Gastroesophageal sphincter (tissue), 4 donors: ENCODE data around the gene HELB. TPM values are rescaled to one million over a fixed set of nuclear protein-coding genes. Genes with fewer than 3 reads are reported as not detected.

Experiments
- ATAC-seq: fragments of 150-250 bp; one replicate; pipeline ENCODE4 v1.9.1; 2016; ENCODE audit warnings: mild to moderate bottlenecking, moderate library complexity
- H3K27ac ChIP-seq, 4 donors: fragments of 200-600 bp; sonication (generic) in 3 of 4; 1 replicate in 3 of 4; 2 replicates in 1 of 4; pipeline ENCODE4 v1.5.1; 2016 to 2019
- H3K27me3 ChIP-seq: fragments of 200-600 bp; sonication (generic); one replicate; pipeline ENCODE4 v1.5.1; 2019
- H3K36me3 ChIP-seq, 2 donors: fragments of 200-600 bp; sonication (generic); one replicate each; pipeline ENCODE4 v1.5.1; 2019; ENCODE audit warnings: control low read depth in 1 of 2
- H3K4me1 ChIP-seq, 3 donors: fragments of 200-600 bp; sonication (generic); 1 replicate in 2 of 3; 2 replicates in 1 of 3; pipeline ENCODE4 v1.5.1; 2016 to 2019; ENCODE audit warnings: control low read depth in 2 of 3
- H3K4me3 ChIP-seq, 2 donors: fragments of 200-600 bp; sonication (generic); one replicate each; pipeline ENCODE4 v1.5.1; 2019; ENCODE audit warnings: mild to moderate bottlenecking in 1 of 2, moderate library complexity in 1 of 2
- H3K9me3 ChIP-seq, 3 donors: fragments of 200-600 bp; sonication (generic); one replicate each; pipeline ENCODE4 v1.5.1; 2017 to 2019; ENCODE audit warnings: control low read depth in 2 of 3
- EP300 ChIP-seq: sonication (generic); formaldehyde crosslinking; IDR thresholded peaks from one replicate; pipeline ENCODE4 v1.6.1; 2017; ENCODE audit warnings: antibody characterized with exemption, mild to moderate bottlenecking
- POLR2A ChIP-seq, 2 donors: fragments of 450-650 bp; IDR thresholded peaks; one replicate each; pipeline ENCODE4 v1.6.1; 2017; ENCODE audit warnings: antibody characterized with exemption in 2 of 2, mild to moderate bottlenecking in 2 of 2, moderate library complexity in 1 of 2
- POLR2AphosphoS5 ChIP-seq: sonication (generic); formaldehyde crosslinking; IDR thresholded peaks from one replicate; pipeline ENCODE4 v1.6.1; 2017; ENCODE audit warnings: antibody characterized with exemption
- WGBS, 2 donors: methylation state at CpG; one replicate each; pipeline ENCODE4 v1.1.5; 2018; ENCODE audit warnings: low coverage in 1 of 2; 5-methylcytosine and 5-hydroxymethylcytosine counted together
- total RNA-seq, 4 donors: library from RNA; depleted of rRNA; stranded (reverse); fragments of >200 nt; gene quantifications; one replicate each; pipeline ENCODE4 v1.1.0, GENCODE V29; 2016
- TF ChIP-seq, protein P1 (sequence below), 4 experiments: fragments of 200-600 bp in 2 of 4; fragments of 450-650 bp in 2 of 4; sonication (generic) in 1 of 4; IDR thresholded peaks; one replicate each; pipeline ENCODE4 v1.5.1; 2017 to 2019; ENCODE audit warnings: antibody characterized with exemption in 4 of 4, mild to moderate bottlenecking in 2 of 4, moderate library complexity in 2 of 4

HELB gene
- total RNA-seq, 4 donors from 2014 or later: 0.78 to 3.0 (median 1.5) TPM

DNA sequence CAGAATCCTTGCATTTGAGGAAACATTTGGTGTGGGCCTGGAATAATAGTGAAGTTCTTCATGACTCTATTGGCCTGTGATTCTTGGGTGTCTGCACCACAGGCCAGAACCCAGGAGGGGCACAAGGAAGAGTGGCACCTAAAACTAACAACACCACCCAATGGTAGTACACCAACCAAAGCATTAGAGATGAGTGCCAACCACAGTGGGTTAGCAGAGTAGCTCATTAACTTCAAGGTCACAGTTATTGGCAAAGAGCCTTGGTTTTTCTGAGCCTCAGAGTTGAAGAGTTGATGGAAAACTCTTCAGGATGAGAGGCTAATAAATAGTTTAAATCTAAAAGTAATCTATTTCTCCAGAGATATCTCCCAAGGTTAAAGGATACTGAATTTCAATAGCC, 57.0 kb downstream of the HELB start:
- TF ChIP-seq POLR2AphosphoS5 (no peak), EP300 (no peak), POLR2A (IDR thresholded peaks at IDR 0.05) (no peak)
- TF ChIP-seq, protein P1, sequence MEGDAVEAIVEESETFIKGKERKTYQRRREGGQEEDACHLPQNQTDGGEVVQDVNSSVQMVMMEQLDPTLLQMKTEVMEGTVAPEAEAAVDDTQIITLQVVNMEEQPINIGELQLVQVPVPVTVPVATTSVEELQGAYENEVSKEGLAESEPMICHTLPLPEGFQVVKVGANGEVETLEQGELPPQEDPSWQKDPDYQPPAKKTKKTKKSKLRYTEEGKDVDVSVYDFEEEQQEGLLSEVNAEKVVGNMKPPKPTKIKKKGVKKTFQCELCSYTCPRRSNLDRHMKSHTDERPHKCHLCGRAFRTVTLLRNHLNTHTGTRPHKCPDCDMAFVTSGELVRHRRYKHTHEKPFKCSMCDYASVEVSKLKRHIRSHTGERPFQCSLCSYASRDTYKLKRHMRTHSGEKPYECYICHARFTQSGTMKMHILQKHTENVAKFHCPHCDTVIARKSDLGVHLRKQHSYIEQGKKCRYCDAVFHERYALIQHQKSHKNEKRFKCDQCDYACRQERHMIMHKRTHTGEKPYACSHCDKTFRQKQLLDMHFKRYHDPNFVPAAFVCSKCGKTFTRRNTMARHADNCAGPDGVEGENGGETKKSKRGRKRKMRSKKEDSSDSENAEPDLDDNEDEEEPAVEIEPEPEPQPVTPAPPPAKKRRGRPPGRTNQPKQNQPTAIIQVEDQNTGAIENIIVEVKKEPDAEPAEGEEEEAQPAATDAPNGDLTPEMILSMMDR (IDR thresholded peaks at IDR 0.05): no peak
- H3K27me3 ChIP-seq: no peaks in the 10 kb centered on the region
- no peak for ATAC-seq
- H3K27ac ChIP-seq: no peak overlapping the region
- H3K9me3 ChIP-seq: no peaks in the 10 kb centered on the region
- no peaks in the 10 kb centered on the region for H3K36me3 ChIP-seq
- H3K4me3 ChIP-seq: no peak overlapping the region
- no peaks in the 10 kb centered on the region for H3K4me1 ChIP-seq

DNA sequence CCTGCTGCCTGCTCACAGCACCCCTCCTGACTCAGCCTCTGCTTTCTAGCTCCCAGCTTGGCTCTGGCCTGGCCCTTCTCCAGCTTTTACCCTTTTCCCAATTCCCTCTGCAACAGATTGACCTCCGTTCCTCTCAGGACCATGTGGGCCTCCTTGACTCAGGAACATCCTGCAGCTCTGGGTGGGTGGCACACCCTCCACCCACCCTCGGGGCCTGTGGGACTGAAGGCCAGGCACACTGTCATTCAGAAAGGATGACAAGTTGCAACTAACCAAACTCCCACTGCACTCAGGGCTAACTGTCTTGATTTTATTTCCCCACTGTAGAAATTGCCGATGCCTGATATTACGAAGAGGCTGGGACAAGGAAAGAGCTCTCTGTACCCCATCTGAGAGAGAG, 59.4 kb downstream of the HELB start:
- WGBS, 2 donors: 94 to 100% methylated on average over 2 to 3 of the region's 4 CpGs
- no peak overlapping the region for H3K27ac ChIP-seq
- no peak for ATAC-seq
- H3K27me3 ChIP-seq: no peaks in the 10 kb centered on the region
- no peak overlapping the region for H3K4me3 ChIP-seq
- TF ChIP-seq, protein P1 (IDR thresholded peaks at IDR 0.05): no peak
- TF ChIP-seq EP300 (no peak), POLR2A (IDR thresholded peaks at IDR 0.05) (no peak)
- no peaks in the 10 kb centered on the region for H3K4me1 ChIP-seq
- no peaks in the 10 kb centered on the region for H3K36me3 ChIP-seq
- no peaks in the 10 kb centered on the region for H3K9me3 ChIP-seq

DNA sequence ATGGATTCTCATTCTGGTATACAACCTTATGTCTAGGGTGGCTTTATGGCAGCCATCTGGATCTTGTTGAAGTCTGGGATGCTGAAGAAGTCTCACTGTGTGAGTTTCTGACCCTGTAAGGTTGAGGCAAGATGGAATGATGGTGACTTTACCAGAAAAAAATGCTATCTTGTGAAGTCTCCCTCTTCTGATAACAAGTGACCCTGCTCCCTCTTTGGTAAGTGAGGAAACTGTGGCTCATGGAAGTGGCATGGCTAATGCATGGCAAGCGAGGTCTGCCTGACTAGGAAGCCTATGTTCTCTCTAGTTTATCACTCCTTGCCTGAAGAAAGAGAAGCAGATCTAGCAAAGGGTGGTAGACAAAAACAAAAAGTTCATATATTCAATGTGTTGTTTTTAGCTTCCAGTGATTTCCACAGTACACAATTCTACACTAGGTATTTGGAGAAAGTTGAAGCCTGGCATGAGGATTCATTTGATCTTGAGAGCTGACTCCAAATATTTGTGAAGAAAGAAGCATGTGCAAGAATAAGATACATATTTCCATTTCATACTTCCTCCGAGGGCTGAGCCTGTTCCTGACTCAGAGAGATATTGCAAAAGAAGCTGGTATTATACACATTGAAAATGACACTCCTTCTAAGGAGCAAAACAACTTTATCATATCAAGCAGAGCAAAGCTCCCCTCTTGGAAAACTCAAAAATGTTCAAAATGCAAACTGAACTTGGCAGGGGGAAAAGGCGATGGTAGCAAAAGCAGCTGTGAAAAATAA, 63.6 kb downstream of the HELB start:
- 76 to 87% methylated on average over 3 of the region's 3 CpGs for WGBS, 2 donors
- Histone ChIP-seq H3K27ac (no peak overlapping the region), H3K9me3 (no peaks in the 10 kb centered on the region), H3K4me1 (no peaks in the 10 kb centered on the region), H3K4me3 (no peak overlapping the region), H3K27me3 (no peaks in the 10 kb centered on the region), H3K36me3 (peaks cover 0 to 13% of the 10 kb centered on the region in 2 donors)
- no peak for ATAC-seq
- TF ChIP-seq EP300 (no peak), POLR2AphosphoS5 (no peak), POLR2A (IDR thresholded peaks at IDR 0.05) (no peak)
- TF ChIP-seq, protein P1 (IDR thresholded peaks at IDR 0.05): no peak

DNA sequence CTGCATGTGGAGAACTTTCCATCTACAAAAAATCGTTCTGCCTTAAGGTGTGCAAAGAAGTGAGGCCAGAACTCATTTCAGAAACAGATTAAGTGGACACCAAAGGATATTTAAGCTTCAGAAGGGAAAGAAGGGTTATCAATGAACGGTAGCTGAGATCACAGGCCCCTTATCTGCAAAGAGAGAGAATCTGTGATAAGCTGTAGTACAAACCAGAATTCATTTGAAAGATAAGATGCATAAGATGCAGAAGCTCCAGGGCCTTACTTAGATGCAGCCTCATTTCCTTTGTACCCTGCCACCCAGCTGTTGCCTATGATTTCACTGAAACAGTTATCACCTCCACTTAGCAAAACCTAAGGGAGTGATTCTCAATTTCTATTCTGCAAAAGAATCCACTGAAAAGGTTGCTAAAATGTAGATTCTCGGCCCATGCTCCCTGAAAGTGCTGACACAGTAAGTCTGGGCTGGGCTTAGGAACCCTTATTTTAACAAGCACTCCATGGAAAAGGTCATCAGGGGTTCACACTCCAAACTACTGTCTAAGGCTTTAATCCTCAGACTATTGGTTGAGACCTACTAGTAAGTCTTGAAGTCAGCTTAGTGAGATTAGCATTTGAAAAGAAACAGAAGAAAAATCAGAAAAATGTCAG, 64.8 kb downstream of the HELB start:
- H3K4me3 ChIP-seq: no peak overlapping the region
- ATAC-seq: no peak
- no peaks in the 10 kb centered on the region for H3K9me3 ChIP-seq
- H3K27ac ChIP-seq: no peak overlapping the region
- no peaks in the 10 kb centered on the region for H3K27me3 ChIP-seq
- H3K4me1 ChIP-seq: no peaks in the 10 kb centered on the region
- H3K36me3 ChIP-seq: peaks cover 0 to 22% of the 10 kb centered on the region in 2 donors
- TF ChIP-seq, protein P1 (IDR thresholded peaks at IDR 0.05): no peak
- TF ChIP-seq EP300 (no peak), POLR2AphosphoS5 (no peak), POLR2A (IDR thresholded peaks at IDR 0.05) (no peak)
- 50 to 58% methylated on average over 1 to 2 of the region's 3 CpGs for WGBS, 2 donors

DNA sequence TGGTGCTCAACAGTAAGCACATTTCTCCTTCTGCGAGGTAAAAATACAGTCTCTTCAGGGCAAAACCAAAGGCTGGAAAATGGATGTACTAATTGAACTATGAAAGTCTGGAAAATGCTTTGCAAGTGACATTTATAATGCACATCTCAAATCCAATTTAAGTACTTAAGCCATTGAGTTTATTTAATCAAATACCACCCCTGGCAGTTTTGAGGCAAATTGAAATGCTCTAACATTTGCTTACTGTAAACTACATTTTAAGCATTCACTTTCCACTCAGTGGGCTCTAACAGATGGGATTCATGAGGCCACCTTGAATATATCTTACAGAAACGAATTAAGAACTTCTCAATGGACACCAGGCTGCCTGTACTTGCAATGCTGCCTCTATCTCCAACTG, 69.7 kb downstream of the HELB start:
- Histone ChIP-seq H3K4me3 (no peak overlapping the region), H3K9me3 (no peaks in the 10 kb centered on the region), H3K27ac (no peak overlapping the region), H3K27me3 (no peaks in the 10 kb centered on the region), H3K36me3 (peaks cover 0 to 27% of the 10 kb centered on the region in 2 donors), H3K4me1 (no peaks in the 10 kb centered on the region)
- WGBS, 2 donors: 49 to 83% methylated on average over 2 of the region's 2 CpGs
- no peak for ATAC-seq
- TF ChIP-seq POLR2A (IDR thresholded peaks at IDR 0.05) (peak in 1 of 2 donors; percentile 6), POLR2AphosphoS5 (no peak)
- TF ChIP-seq, protein P1 (IDR thresholded peaks at IDR 0.05): no peak
